Keratinocyte (primary cell): ENCODE results near the gene GNB1.

Experiments used
- EZH2 ChIP-seq: IDR thresholded peaks from one replicate; pipeline ENCODE4 v1.6.1; 2012; ENCODE audit warnings: inconsistent platforms, mild to moderate bottlenecking, low read length, moderate library complexity
- TF ChIP-seq, protein P1 (sequence below), 3 experiments: IDR thresholded peaks in 1 of 3; conservative IDR thresholded peaks in 1 of 3; optimal IDR thresholded peaks in 1 of 3; 2 replicates in 2 of 3; 3 replicates in 1 of 3; pipeline versions ENCODE3 to v1.5.1; 2011; ENCODE audit warnings: low read length in 3 of 3, mild to moderate bottlenecking in 3 of 3, moderate library complexity in 2 of 3, control low read depth in 1 of 3, inconsistent platforms in 1 of 3; ENCODE audit not compliant: insufficient read depth in 2 of 3; ENCODE audit errors: extremely low read depth in 1 of 3

DNA sequence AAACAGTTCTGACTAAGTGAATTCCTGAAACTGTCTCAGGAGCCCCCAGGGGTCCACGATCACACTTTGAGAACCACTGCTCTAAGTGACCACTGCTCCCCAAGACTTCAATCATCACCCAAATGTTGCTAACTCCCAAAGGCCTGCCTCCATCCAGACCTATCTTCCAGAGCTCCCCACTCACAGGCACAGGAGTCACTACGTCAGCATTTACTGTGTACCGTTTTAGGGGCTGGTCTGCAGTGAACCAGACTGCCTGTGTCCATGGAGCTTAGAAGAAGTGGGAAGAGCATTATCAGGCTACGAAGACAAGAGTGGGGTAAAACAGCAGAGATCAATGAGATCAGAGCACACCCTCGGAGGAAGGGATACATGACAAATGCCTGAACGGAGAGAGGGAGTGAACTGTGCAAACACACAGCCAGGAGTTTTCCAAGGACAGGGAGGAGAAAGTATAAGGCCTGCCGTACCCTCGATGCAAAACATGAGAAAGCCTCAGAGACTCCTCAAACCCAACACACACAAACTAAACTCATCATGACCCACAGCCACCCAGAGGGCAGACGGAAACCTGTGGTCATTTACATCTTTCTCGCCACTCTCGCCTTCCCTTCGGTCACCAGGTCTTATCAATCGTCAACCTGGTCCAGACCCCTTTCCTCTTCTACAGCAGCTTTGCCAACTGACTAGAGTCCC is 10.1 kb downstream of the GNB1 start:
- TF ChIP-seq EZH2 = no peak
- TF ChIP-seq, protein P1, sequence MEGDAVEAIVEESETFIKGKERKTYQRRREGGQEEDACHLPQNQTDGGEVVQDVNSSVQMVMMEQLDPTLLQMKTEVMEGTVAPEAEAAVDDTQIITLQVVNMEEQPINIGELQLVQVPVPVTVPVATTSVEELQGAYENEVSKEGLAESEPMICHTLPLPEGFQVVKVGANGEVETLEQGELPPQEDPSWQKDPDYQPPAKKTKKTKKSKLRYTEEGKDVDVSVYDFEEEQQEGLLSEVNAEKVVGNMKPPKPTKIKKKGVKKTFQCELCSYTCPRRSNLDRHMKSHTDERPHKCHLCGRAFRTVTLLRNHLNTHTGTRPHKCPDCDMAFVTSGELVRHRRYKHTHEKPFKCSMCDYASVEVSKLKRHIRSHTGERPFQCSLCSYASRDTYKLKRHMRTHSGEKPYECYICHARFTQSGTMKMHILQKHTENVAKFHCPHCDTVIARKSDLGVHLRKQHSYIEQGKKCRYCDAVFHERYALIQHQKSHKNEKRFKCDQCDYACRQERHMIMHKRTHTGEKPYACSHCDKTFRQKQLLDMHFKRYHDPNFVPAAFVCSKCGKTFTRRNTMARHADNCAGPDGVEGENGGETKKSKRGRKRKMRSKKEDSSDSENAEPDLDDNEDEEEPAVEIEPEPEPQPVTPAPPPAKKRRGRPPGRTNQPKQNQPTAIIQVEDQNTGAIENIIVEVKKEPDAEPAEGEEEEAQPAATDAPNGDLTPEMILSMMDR (optimal IDR thresholded peaks at IDR 0.05 in 1 of 3, IDR thresholded peaks at IDR 0.05 in 1 of 3, conservative IDR thresholded peaks at IDR 0.05 in 1 of 3; ENCODE audit: extremely low read depth in 1 of 3, insufficient read depth in 2 of 3, low read length in 3 of 3) = no peak
